Uterus (tissue), 2 donors: ENCODE data around the gene TMPRSS4.

ENCODE experiments used
- POLR2A ChIP-seq, 2 donors: fragments of 450-650 bp; IDR thresholded peaks; one replicate each; pipeline ENCODE4 v1.6.1; 2016; ENCODE audit warnings: antibody characterized with exemption in 2 of 2, mild to moderate bottlenecking in 1 of 2, moderate library complexity in 1 of 2
- TF ChIP-seq, protein P1 (sequence below), 4 experiments: fragments of 200-600 bp in 2 of 4; fragments of 450-650 bp in 2 of 4; sonication (generic) in 2 of 4; IDR thresholded peaks; one replicate each; pipeline ENCODE4 v1.5.1; 2016 to 2019; ENCODE audit warnings: antibody characterized with exemption in 4 of 4, mild to moderate bottlenecking in 2 of 4, moderate library complexity in 1 of 4

DNA sequence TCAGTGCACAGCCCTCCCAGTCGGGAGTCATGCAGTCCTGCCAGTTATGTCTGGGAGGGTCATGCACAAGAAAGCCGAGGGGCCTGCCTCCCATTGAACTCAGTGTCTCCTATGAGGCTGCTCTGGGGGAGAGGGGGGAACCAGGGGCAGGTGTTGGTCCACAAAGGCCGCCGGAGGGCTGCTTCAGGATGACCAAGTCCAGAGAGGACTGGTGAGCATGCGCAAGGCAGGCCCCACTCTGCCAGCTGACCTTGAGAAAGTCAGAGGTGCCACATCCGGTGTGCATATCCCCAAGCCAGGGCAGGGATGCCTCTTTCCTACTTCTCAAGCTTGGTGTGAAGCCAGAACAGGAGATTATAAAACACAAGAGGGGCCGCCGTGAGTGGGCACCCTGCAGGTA is 71.4 kb downstream of the TMPRSS4 start:
- TF ChIP-seq, protein P1, sequence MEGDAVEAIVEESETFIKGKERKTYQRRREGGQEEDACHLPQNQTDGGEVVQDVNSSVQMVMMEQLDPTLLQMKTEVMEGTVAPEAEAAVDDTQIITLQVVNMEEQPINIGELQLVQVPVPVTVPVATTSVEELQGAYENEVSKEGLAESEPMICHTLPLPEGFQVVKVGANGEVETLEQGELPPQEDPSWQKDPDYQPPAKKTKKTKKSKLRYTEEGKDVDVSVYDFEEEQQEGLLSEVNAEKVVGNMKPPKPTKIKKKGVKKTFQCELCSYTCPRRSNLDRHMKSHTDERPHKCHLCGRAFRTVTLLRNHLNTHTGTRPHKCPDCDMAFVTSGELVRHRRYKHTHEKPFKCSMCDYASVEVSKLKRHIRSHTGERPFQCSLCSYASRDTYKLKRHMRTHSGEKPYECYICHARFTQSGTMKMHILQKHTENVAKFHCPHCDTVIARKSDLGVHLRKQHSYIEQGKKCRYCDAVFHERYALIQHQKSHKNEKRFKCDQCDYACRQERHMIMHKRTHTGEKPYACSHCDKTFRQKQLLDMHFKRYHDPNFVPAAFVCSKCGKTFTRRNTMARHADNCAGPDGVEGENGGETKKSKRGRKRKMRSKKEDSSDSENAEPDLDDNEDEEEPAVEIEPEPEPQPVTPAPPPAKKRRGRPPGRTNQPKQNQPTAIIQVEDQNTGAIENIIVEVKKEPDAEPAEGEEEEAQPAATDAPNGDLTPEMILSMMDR (IDR thresholded peaks at IDR 0.05), result no peak
- TF ChIP-seq POLR2A (IDR thresholded peaks at IDR 0.05), result no peak
